OCI-M1 (cell line): ENCODE data around the gene GPR3.

Source experiments
- DNase-seq: peaks from one replicate; lab custom pipeline; 2025; lab: John Stamatoyannopoulos, UW

GPR3 gene

GRCh38 chr1:27392096-27392777 lies at the start of gene GPR3:
Gene GPR3, plus strand, starts transcription at chr1:27392622. Its CDS starts 1,177 bp downstream, at chr1:27393799.
- DNase-seq, result peak; percentile 96

GRCh38 chr1:27342778-27343638 lies 49.4 kb upstream of the GPR3 start:
- peak; percentile 56 for DNase-seq

GRCh38 chr1:27343639-27344025 lies 48.8 kb upstream of the GPR3 start:
- DNase-seq, result no peak

GRCh38 chr1:27345272-27345671 lies 47.1 kb upstream of the GPR3 start:
- no peak for DNase-seq

- DNase-seq, result no peak
Measured at GRCh38 chr1:27346357-27346756, 46.1 kb upstream of the GPR3 start.

- no peak for DNase-seq
Measured at GRCh38 chr1:27346991-27347624, 45.3 kb upstream of the GPR3 start.

- DNase-seq, result no peak
Measured at GRCh38 chr1:27348861-27349783, 43.3 kb upstream of the GPR3 start.

- DNase-seq, result no peak
Measured at GRCh38 chr1:27349784-27350662, 42.4 kb upstream of the GPR3 start.

GRCh38 chr1:27350663-27351540 lies 41.5 kb upstream of the GPR3 start:
- DNase-seq, result no peak

GRCh38 chr1:27351541-27352107 lies 40.8 kb upstream of the GPR3 start:
- no peak for DNase-seq

- no peak for DNase-seq
Measured at GRCh38 chr1:27353166-27353565, 39.3 kb upstream of the GPR3 start.

GRCh38 chr1:27353629-27354028 lies 38.8 kb upstream of the GPR3 start:
- DNase-seq, result no peak

GRCh38 chr1:27355683-27356082 lies 36.7 kb upstream of the GPR3 start:
- DNase-seq, result no peak

GRCh38 chr1:27356277-27356618 lies 36.2 kb upstream of the GPR3 start:
- no peak for DNase-seq

GRCh38 chr1:27356619-27357280 lies 35.7 kb upstream of the GPR3 start:
- DNase-seq, result no peak

- DNase-seq, result peak; percentile 74
Measured at GRCh38 chr1:27357281-27358037, 35.0 kb upstream of the GPR3 start.

GRCh38 chr1:27358038-27358927 lies 34.1 kb upstream of the GPR3 start:
- no peak for DNase-seq
